HUDEP-2 (cell line): ENCODE results near the gene GALM.
A peak's percentile ranks its signal among the peaks of the same experiment; 100 is the strongest.
"Not testable (repeated sequence)": the region's sequence is repeated elsewhere in the genome, so short reads cannot be mapped to it uniquely, and the experiment has no call there.

ENCODE experiments used
- DNase-seq, 76 experiments: peaks; one replicate each; lab custom pipeline; 2025; ENCODE audit not compliant: unreplicated experiment in 76 of 76; lab: John Stamatoyannopoulos, UW

Gene GALM

DNA sequence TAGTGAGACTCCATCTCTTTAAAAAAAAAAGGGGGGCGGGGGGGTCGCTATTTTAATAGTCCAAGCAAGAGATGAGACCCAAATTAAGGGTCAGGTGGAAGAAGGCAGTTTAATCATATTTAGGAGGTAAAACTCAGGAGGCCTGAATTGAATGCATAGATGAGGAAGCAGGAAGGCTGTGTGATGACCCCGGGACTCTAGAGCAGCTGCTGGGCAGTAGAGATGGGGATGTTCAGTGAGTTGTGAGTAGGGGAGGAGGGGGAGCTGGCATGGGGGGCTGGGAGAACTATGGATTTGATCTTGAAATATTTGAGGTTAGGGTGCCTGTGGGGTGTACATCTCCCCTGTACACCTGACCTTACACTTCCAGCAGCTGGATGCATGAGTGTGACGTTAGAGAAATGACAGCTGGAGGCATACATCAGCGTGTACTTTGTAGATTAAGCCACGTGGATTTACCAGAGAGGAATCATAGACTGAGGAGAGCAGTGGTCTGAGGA lies 41.0 kb downstream of the GALM start:
- DNase-seq, result no peak

DNA sequence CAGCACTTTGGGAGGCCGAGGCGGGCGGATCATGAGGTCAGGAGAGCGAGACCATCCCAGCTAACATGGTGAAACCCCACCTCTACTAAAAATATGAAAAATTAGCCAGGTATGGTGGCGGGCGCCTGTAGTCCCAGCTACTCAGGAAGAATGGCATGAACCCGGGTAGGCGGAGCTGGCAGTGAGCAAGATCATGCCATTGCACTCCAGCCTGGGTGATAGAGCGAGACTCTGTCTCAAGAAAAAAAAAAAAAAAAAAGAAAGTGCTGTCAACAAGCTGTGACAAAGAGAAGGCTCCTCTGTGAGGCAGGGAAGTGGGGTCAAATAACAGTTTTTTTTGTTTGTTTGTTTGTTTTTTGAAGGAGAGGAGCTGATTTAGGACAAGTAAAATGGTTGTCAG lies 42.6 kb downstream of the GALM start:
- not testable (repeated sequence) for DNase-seq

DNA sequence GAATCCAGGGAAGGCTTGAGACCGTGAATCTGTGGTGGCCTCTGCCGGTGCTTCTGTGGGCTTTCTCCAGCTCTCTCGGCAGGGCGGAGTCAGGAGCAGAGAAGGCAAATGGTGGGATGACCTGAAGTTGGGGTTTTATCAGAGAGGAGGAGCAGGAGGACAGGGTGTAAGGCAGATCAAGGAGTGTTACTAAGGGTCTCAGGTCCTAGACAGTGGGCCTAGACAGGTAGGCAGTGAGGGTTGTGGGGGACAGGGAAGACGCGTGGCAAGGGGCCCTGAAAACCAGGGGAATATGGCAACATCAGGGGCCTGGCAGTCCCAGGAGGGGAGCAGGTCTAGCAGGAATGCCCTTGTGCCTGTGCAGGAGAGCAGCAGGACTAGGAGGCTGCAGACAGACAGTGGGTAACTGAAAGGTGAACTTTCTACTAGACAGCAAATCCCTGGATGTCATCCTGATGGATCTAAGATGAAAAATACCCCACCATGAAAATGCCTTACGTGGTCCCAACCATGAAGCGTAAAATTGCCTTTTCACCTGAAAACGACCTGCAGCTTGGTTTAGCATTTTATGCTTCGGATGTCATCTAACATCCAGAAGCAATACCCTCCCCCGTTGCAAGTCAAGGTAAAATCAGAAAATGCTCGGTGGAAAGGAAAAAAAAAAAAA lies 43.1 kb downstream of the GALM start:
- DNase-seq, result no peak

DNA sequence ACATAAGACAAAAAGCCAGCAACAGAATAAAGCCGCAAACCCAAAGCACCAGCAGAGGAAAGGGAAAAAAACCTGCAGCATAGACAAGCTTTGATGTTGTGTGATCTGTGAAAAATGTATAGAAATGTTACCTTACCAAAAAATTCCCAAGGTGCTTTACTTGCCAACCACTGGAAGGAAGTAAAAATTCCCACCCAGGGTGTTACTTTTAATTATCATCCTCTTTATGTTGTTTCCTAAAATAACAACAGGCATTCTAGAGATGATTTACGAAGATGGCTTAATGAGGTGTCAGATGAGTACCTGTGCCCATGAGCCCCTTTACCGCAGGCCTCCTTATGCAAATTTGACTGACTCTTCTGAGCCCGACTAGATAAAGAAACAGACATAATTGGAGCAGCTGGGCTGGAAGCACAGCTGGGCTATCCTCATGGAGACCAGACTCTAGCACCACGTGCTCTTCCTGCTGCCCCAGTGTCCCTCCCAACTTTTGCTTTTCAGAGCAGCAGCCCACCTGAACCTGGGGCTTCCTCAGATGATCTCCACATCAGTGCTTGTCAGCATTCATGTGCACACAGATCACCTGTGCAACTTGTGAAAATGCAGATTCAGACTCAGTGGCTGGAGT lies 43.8 kb downstream of the GALM start:
- no peak for DNase-seq

DNA sequence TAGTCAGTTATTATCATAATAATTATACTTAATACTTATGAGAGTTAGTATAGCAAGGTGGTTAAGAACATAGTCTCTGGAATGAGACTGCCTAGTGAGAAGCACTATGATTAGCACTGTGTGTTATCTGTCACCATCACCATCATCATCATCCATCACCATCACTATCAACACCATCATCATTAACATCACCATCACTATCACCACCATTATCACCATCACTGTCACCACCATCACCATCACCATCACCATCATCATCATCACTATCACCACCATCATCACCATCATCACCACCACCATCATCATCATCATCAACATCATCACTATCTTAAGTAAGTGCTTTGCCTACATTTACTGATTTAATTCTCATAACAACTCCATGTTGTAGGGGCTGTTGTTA lies 45.6 kb downstream of the GALM start:
- DNase-seq, result no peak

DNA sequence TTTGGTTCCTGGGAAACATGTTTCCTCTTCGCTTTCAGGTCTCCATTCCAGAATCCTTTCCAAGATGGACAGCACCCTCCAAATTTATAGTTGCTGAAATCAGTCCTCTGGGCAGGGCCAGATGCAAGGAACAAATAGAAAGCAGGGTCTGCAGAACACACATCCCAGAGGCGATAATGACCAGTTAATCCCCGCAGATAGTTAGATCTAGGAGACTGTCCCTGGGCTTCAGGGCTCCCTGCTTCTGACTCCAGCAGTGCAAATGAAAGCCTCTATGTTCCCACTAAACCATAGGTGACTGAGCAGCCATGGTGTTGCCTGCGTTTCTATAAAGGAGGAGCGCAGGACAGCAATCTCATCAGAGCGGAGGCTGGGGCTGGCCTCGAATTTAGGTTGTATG lies 46.5 kb downstream of the GALM start:
- no peak for DNase-seq

DNA sequence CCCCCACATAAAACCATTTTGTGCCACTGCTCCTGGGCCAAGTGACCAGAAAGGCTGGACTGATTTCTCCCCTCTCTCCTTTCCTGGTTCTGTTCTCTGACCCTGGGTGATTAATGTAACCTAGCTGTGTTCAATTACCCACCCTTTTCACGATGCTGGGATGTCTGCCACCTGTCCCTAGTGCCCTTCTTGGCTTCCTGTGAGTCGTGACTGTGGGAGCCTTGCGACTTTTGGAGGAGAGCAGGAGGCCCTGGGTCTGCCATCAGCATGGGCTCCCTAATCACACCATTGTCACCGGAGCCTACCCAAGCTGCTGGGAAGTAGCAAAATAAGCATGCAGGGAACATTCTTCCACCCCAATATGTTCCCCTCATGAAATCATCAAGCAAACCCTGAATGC lies 47.0 kb downstream of the GALM start:
- DNase-seq, result no peak

DNA sequence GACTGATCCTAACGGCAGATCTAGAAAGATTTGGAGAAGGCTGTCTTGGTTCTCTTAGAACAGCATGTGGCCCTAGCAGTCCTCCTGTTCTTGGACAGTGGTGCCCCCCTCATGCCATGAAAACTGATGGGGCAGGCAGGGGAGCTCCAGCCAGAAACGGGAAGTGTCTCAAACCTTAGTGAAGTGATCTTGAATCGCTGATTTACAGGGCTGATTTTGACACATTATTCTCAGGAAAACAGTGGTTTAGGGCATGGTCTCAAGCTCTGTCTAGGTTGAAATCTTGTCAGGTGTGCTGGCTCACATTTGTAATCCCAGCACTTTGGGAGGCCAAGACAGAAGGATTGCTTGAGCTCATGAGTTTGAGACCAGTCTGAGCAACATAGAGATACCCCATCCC lies 47.4 kb downstream of the GALM start:
- no peak for DNase-seq

DNA sequence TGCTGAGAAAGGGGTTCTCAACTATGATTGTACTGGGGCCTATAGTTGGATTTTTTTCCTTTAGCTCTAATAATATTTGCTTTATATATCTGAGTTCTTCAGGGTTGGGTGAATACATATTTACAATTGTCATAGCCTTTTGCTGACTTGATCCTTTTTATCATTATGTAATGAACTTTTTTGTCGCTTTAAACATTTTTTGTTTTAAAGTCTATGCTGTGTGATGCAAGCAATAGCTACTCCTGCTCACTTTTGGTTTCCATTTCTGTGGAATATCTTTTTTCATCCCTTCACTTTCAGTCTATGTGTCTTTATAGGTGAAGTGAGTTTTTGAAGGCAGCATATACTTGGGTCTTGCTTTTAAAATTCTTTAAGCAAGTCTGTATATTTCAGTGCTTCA lies 49.0 kb downstream of the GALM start:
- not testable (repeated sequence) for DNase-seq

DNA sequence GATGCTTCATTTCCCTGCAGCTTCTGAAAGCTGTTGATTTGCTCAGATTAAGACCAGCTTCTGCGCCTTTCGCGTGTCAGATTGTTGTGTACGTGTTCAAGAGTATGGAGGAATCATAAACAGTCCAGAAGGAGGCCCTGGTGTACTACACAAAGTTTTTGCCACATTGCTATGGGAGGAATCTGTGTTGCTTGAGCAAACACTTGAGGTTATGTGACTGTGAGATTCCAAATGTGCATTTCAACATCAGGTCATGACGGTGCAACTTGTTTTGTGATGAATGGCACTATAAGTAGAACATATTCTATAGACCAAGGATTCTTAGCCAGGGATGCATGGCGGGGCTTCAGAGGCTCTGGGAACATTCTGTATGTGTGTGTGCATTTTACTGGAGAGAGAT lies 50.3 kb downstream of the GALM start:
- DNase-seq, result no peak

DNA sequence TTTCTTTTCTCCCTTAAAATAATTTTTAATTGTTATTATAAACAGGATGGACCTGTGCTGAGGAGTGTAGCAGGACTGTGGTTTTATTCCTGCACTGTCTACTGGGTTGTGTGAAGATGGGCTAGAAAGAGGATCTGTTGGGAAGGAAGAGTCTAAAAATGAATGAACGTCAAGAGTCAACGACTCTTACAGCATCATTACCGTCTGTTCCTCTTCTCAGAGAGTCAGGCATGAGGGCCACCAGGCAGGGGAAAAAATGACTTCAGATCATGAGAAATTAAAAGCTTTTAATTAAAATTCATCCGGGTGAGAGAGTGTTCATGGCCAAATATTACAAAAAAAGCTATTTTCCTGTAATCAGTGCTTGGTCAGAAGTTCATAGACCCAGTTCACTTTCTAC lies 52.7 kb downstream of the GALM start:
- no peak for DNase-seq

DNA sequence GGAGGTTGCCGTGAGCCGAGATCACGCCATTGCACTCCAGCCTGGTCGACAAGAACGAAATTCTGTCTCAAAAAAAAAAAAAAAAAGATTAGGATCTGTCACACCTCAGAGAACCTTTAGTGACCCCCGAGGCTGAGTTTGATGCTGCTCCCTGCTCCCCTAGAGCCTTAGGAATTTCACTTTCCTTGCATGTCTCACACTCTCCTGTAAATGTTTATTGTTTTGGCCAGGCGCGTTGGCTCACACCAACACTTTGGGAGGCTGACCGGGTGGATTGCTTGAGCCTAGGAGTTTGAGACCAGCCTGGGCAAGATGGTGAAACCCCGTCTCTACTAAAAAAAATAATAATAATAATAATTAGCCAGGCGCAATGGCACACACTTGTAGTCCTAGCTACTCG lies 53.8 kb downstream of the GALM start:
- DNase-seq, result no peak

DNA sequence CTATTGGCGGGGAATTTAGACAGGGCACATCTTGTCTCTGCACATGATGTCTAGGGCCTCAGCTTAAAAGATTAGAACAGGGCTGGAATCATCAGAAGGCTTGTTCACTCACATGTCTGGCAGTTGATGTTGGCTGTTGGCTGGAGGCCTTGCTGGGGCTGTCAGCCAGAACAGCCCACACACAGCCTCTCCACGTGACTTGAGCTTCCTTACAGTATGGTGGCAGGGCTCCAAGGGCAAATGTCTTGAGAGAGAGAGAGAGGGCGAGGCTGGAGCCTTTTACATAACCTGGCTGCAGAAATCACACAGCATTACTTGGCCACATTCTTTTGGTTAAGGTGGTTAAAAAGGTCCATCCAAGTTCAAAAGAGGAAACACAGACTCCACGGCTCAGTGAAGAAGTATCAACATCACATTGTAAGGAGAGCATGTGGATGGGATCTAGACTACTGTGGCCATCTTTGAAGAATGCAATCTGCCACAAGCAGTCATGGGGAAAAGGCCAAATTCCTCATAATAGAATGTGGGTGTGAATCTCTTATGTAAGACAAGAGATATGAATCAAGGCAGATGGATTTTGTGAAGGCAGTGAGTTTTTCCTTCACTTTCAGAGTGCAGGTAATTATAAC lies 54.8 kb downstream of the GALM start:
- DNase-seq, result peak in 75 of 76 experiments; percentile 7 to 95 (median 79)

DNA sequence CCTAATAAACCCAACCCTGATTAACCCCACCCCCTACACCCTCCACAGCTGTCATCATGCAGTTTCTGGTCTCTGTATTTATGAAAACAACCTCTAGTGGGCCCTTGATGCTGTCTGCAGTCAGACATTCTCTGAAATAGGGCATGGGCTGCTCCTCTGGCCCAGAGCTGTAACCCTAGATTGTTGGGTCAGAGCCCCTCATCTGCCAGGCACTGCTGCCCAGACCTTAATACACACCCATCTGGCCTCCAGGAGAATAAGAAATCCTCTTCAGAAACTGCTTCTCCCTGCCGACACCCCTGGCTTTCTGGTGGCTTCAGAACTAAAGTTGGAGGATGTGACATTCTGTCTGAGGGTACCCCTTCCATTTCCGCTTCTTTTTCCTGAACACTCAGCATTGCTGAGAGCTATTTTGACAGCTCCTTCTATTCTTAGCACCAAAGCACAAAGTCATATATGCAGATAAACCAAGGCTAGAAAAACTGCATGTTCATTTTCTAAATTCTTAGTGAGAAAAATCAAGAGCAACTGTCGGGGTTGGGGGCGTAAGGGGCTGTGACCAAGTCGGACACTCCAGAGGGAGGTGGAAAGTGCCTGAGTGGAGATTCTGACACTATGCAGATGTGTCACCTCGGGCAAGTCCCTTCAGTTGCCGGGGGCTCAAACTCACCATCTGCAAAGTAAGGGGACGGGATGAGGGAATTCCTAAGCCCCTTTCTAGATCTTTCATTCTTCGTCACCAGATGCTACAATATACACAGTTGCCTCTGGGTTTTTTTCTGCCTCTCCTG lies 56.6 kb downstream of the GALM start:
- DNase-seq, result peak in 1 of 76 experiments; percentile 11

DNA sequence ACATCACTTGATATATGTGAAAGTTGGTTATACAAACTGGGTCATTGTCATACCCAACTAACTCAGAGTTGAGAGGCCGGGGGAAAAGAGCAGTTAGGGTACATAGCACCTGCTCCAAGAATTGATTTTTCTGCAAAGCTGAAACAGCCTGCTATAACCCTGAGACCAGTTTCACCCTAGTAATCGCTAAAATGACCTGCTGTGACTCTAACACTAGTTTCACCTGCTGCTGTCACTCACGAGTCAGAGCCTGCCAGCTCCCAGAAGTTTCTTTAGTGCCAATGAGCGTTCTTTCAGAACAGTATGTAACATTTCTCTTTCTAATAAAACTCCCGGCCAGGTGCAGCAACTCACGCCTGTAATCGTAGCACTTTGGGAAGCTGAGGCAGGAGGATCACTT lies 57.3 kb downstream of the GALM start:
- no peak for DNase-seq

DNA sequence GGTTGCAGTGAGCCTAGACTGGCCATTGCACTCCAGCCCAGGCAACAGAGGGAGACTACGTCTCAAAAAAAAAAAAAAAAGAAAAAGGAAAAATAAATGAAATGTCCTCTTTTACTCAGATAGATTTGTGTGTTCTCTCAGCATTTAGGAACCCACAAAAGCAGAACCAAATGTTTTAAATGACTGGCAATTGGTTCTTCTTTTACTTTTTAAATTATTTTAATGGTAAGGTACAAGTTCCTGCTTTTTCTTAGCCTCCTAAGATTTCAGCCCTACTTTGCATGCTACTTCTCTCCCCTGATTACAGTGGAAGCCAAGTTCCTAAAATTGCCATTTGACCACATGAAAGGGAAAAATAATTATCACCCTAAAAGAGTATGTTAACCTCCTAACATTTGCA lies 61.7 kb downstream of the GALM start:
- no peak for DNase-seq

DNA sequence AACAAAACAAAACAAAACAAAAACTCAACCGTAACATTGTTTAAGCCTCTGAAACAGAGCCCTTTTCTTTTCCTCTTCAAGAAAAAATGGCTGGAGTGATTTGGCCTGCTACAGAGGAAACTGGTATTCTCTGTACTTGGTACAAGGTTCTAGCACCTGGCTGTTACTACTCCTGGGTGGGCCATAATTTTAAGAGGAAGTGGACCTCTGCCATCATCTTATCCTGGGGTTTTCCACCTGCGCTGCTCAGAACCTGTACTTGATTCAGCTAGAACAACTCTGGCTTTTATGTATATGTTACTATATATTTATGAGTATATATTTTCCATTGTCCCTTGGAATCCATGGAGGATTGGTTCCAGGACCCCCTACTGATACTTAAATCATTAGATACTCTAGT lies 62.8 kb downstream of the GALM start:
- DNase-seq, result no peak

DNA sequence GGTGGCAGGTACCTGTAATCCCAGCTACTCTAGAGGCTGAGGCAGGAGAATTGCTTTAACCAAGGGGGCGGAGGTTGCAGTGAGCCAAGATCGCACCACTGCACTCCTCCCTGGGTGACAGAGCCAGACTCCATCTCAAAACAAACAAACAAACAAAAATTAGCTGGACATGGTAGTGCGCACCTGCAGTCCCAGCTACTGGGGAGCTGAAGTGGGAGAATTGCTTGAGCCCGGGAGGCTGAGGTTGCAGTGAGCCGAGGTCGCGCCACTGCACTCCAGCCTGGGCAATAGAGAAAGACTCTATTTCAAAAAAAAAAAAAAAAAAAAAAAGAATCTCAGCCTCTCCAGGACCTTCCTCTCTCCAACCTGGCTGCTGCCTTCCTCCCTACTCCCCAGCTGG lies 65.2 kb downstream of the GALM start:
- no peak for DNase-seq

DNA sequence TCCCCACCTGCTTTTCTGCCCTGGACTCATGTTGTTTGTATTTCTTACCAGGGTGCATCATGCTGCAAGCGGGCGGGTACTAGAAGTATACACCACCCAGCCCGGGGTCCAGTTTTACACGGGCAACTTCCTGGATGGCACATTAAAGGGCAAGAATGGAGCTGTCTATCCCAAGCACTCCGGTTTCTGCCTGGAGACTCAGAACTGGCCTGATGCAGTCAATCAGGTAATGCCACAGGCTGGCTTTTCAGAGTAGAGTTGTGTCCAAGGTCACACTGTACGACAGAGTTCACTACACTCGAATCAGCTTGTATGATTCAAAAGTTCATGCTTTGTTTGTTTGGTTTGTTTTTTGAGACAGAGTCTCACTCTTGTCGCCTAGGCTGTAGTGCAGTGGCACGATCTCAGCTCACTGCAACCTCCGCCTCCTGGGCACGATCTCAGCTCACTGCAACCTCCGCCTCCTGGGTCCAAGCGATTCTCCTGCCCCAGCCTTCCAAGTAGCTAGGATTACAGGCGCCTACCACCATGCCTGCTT lies 65.8 kb downstream of the GALM start:
- no peak for DNase-seq

DNA sequence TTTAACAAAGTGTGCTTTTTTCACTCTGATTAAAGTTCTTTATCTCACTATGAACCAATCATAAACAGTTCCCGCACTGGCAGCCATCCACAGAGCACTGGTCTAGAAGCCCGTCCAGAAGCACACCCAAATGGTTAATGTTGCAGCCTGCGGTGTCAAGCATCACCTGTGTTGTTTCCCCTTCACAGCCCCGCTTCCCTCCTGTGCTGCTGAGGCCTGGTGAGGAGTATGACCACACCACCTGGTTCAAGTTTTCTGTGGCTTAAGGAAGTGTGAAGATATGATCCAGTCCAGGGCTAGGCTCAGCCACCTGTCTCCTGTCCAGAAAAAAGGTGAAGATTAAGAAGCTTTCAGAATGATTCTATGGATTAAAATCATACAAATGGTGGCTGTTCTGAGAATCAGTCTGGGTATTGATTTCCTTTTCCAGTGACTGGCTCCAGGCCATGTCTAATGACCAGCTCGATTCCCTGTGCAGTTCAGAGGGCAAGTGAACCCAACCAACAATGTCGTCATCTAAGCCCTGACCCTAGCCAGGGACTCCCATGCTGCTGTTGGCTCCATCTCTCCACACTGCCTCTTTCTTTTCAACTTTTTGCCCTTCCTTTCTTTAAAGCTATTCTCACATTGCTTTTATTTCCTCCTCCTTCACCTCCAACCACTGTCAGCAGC lies 67.5 kb downstream of the GALM start:
- DNase-seq, result no peak
